Thoracic aorta (tissue), 2 donors: ENCODE results near the gene PTPRCAP. TPM values are rescaled to one million over a fixed set of nuclear protein-coding genes. Genes with fewer than 3 reads are reported as not detected.

ENCODE experiments used
- ATAC-seq: fragments of 150-250 bp; one replicate; pipeline ENCODE4 v1.8.0; 2017; ENCODE audit warnings: low read depth; ENCODE audit not compliant: insufficient number of reproducible peaks, low FRiP score
- DNase-seq: peaks from one replicate; pipeline ENCODE4 v3.0.0-alpha.2; 2020; ENCODE audit warnings: low spot score
- H3K27ac ChIP-seq, 2 donors: fragments of 200-600 bp; sonication (generic); 1 replicate in 1 of 2; 2 replicates in 1 of 2; pipeline ENCODE4 v1.5.1; 2016; ENCODE audit warnings: mild to moderate bottlenecking in 2 of 2, moderate library complexity in 2 of 2
- H3K27me3 ChIP-seq: fragments of 200-600 bp; sonication (generic); replicated peaks from 2 replicates; pipeline ENCODE4 v1.6.0; 2016; ENCODE audit warnings: mild to moderate bottlenecking; ENCODE audit not compliant: insufficient read depth
- H3K36me3 ChIP-seq: fragments of 200-600 bp; sonication (generic); one replicate; pipeline ENCODE4 v1.5.1; 2016
- H3K4me1 ChIP-seq, 2 donors: fragments of 200-600 bp; sonication (generic); 1 replicate in 1 of 2; 2 replicates in 1 of 2; pipeline versions ENCODE4 v1.5.1 to v1.6.0; 2016; ENCODE audit warnings: low read depth in 2 of 2, mild to moderate bottlenecking in 1 of 2; ENCODE audit not compliant: control insufficient read depth in 1 of 2
- H3K4me3 ChIP-seq: fragments of 200-600 bp; sonication (generic); 2 replicates; pipeline ENCODE4 v1.5.1; 2016; ENCODE audit warnings: mild to moderate bottlenecking
- H3K9me3 ChIP-seq: fragments of 200-600 bp; sonication (generic); 2 replicates; pipeline ENCODE4 v1.5.1; 2016
- total RNA-seq, 2 donors: library from RNA; depleted of rRNA; stranded (reverse); fragments of >200 nt; gene quantifications; one replicate each; pipeline versions ENCODE4 v1.1.0 to v1.2.3, GENCODE V29; 2016
- TF ChIP-seq, protein P1 (sequence below): fragments of 200-600 bp; sonication (generic); IDR thresholded peaks from one replicate; pipeline ENCODE4 v1.5.1; 2019; ENCODE audit warnings: antibody characterized with exemption

PTPRCAP gene
- total RNA-seq, 2 donors from 2014 or later = 4.0 to 7.2 TPM

DNA sequence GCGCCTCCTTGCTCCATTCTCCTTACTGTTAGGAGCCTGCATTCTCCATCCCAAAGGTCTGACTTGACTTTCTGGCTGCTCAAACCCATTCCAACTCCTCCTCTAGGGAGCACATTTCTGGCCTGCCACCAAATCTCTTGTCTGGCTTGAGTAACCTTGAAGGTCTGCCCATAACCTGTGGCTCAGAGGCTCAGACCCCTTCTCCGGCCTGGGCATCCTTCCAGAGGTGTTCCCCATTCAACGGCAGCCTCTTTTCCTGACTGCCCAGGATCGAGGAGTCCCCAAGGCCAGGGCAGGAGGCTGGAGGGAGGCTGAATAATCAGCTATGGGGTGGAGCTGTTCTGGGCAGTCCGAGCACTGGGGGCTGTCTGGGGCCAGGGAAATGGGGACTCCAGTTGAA is 43.5 kb downstream of the PTPRCAP start:
- Histone ChIP-seq H3K27me3 (no peaks in the 10 kb centered on the region), H3K4me3 (no peak overlapping the region), H3K4me1 (peaks cover 7 to 21% of the 10 kb centered on the region in 2 donors), H3K9me3 (no peaks in the 10 kb centered on the region), H3K27ac (no peak overlapping the region), H3K36me3 (peaks cover 28% of the 10 kb centered on the region)
- TF ChIP-seq, protein P1, sequence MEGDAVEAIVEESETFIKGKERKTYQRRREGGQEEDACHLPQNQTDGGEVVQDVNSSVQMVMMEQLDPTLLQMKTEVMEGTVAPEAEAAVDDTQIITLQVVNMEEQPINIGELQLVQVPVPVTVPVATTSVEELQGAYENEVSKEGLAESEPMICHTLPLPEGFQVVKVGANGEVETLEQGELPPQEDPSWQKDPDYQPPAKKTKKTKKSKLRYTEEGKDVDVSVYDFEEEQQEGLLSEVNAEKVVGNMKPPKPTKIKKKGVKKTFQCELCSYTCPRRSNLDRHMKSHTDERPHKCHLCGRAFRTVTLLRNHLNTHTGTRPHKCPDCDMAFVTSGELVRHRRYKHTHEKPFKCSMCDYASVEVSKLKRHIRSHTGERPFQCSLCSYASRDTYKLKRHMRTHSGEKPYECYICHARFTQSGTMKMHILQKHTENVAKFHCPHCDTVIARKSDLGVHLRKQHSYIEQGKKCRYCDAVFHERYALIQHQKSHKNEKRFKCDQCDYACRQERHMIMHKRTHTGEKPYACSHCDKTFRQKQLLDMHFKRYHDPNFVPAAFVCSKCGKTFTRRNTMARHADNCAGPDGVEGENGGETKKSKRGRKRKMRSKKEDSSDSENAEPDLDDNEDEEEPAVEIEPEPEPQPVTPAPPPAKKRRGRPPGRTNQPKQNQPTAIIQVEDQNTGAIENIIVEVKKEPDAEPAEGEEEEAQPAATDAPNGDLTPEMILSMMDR = no peak
- DNase-seq = no peak
- no peak for ATAC-seq

DNA sequence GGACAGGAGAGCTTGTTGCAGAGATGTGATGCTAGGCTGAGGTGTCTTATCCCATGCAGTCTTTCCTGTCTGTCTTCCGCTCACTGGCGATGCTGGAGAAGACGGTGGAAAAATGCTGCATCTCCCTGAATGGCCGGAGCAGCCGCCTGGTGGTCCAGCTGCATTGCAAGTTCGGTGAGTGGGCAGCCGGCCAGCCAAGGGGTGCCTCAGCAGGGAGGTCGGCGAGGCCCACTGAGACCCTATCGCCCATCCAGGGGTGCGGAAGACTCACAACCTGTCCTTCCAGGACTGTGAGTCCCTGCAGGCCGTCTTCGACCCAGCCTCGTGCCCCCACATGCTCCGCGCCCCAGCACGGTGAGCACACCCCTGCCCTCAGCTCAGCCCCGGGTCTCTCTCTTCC is 44.0 kb downstream of the PTPRCAP start:
- no peak overlapping the region for H3K4me3 ChIP-seq
- H3K9me3 ChIP-seq = no peaks in the 10 kb centered on the region
- no peaks in the 10 kb centered on the region for H3K27me3 ChIP-seq
- H3K36me3 ChIP-seq = peaks cover 25% of the 10 kb centered on the region
- TF ChIP-seq, protein P1 = no peak
- H3K27ac ChIP-seq = no peak overlapping the region
- DNase-seq (no peak), ATAC-seq (no peak)
- peaks cover 7 to 21% of the 10 kb centered on the region in 2 donors for H3K4me1 ChIP-seq

DNA sequence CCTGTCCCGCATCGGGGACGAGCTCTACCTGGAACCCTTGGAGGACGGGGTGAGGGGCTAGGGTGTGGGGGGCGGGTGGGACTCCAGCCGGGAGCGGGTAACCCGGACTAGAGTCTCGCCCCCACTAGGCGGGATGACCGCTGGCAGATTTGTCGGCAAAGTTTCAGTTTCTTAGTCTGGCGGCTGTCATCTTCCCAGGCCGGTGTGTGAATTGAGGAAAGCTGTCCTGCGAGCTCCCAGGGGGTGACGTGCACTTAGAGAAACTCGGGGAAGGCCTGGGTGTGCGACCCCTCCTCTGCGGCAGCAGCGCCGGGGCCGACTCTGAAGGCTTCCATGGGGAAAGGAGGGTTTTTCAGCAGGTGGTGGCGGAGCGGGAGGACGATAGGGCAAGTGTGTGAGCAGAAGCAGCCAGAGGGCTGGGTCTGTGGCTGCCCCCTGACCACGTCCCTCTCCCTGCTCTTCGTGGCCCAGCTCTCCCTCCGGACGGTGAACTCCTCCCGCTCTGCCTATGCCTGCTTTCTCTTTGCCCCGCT is 45.2 kb downstream of the PTPRCAP start:
- Histone ChIP-seq H3K4me3 (peak overlapping the region; percentile 77), H3K27ac (peak overlapping the region in 1 of 2 donors; percentile 32), H3K27me3 (no peaks in the 10 kb centered on the region), H3K4me1 (peaks cover 7 to 21% of the 10 kb centered on the region in 2 donors), H3K9me3 (no peaks in the 10 kb centered on the region), H3K36me3 (peaks cover 13% of the 10 kb centered on the region)
- no peak for DNase-seq
- peak; percentile 10 for ATAC-seq
- TF ChIP-seq, protein P1 = no peak

DNA sequence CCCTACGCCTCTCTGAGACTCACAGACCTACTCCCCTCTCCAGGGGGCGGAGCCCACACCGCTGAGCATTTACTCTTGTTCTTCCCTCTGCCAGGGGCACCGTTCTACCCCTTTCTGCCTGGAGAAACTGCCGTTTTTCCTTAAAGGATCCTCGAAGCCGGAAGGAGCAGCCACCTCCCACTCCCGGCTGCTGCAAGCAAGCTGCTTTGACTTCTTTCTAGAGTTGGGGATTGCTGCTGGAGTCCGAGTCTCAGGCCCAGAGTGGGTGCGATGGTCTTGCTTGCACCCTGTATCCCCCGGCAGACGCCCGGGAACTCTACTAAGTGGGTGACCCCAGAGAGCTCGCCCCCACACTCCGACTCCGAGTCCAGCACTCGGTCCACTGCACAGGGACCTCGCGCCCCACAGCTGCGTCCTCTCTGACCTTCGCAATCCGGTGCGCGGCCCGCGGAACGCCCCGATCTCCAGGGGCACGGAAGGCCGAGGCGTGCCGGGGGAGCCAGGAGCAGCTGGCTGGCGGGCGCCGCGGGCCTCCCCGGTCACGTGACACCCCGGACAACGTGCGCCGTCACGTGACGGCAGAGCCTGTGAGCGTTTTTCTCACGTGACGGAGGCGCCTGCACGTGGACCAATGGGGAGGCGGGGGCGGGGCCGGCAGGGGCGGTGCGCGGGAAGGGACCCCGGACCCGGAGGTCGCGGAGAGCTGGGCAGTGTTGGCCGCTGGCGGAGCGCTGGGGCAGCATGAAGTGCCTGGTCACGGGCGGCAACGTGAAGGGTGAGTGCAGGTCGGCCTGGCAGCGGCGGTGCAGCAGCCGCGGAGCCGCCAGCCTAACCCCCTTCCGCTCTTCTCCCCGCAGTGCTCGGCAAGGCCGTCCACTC is 45.9 kb downstream of the PTPRCAP start, which contains the start of gene RAD9A:
Gene RAD9A (plus strand): TSS at position 683 of the 879 bp plus-strand sequence. CDS start 59 bp downstream, at position 742.
- H3K4me3 ChIP-seq = peak within 1 kb of the TSS; percentile 77
- peak; percentile 78 for DNase-seq
- H3K27me3 ChIP-seq = no peaks in the 10 kb centered on the region
- peaks cover 7 to 21% of the 10 kb centered on the region in 2 donors for H3K4me1 ChIP-seq
- peak; percentile 56 for ATAC-seq
- H3K9me3 ChIP-seq = no peaks in the 10 kb centered on the region
- TF ChIP-seq, protein P1 = no peak
- peaks cover 7% of the 10 kb centered on the region for H3K36me3 ChIP-seq
- peak within 1 kb of the TSS; percentile 38 to 73 for H3K27ac ChIP-seq

DNA sequence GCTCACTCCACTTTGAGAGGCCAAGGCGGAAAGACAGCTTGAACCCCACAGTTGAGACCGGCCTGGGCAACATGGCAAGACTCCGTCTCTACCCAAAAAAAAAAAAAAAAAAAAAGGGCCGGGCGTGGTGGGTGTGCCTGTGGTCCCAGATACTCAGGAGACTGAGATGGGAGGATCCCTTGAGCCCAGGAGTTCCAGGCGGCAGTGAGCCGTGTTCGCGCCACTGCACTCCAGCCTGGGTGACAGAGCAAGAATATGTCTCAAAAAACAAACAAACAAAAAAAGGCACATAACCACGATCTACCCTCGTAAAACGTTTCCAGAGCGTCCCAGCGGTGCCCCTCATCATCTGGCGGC is 46.6 kb downstream of the PTPRCAP start:
- peak overlapping the region; percentile 77 for H3K4me3 ChIP-seq
- ATAC-seq (no peak), DNase-seq (no peak)
- H3K4me1 ChIP-seq = peaks cover 7 to 21% of the 10 kb centered on the region in 2 donors
- TF ChIP-seq, protein P1 = no peak
- H3K36me3 ChIP-seq = peaks cover 7% of the 10 kb centered on the region
- H3K9me3 ChIP-seq = no peaks in the 10 kb centered on the region
- no peaks in the 10 kb centered on the region for H3K27me3 ChIP-seq
- H3K27ac ChIP-seq = peak overlapping the region; percentile 38 to 73
